SK-N-MC (cell line): ENCODE data around the gene HDDC2.

Source experiments
- EZH2 ChIP-seq: fragments of 200-600 bp; sonication (generic); IDR thresholded peaks from one replicate; pipeline ENCODE4 v1.6.1; 2017; ENCODE audit warnings: antibody characterized with exemption
- FOXP2 ChIP-seq: optimal IDR thresholded peaks from 2 replicates; pipeline ENCODE3; 2011; ENCODE audit warnings: mild to moderate bottlenecking, moderate library complexity; ENCODE audit not compliant: insufficient read depth; ENCODE audit errors: extremely low read length, control extremely low read depth
- POLR2AphosphoS5 ChIP-seq: IDR thresholded peaks from 2 replicates; pipeline ENCODE4 v1.6.1; 2012; ENCODE audit warnings: mild to moderate bottlenecking, low read depth, low read length, borderline replicate concordance

DNA sequence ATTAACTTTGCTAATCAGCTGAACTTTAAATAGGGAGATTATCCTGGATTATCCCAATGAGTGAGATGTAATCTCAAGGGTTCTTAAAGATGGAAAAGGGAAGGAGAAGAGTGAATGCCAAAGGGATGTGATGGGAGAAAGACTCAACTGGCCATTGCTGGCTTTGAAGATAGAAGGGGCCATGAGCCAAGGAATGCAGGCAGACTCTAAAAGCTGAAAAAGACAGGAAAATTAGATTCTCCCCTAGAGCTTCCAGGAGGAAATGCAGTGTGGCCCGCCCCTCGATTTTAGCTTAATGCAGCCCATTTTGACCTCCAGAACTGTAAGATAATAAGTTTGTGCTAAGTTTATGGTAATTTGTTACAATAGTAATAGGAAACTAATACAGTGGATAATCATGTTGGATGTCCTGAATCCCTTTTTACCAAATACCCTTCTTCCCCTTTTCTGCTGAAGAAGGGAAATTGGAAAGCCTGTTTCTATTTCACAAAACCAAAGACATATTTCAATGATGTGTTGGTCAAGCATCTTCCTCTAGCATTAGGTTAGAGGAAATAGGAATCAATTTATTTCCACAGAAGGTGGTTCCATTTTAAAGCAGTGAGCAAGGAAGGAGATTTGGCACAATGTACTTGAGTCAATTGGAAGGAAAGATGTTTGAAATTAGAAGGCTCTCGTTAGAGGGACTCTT lies 3.3 kb upstream of the HDDC2 start:
- TF ChIP-seq POLR2AphosphoS5 (no peak), EZH2 (no peak), FOXP2 (no peak)
